ENCODE data around the gene HARS1.
"Not testable (repeated sequence)": the region's sequence is repeated elsewhere in the genome, so short reads cannot be mapped to it uniquely, and the experiment has no call there.

HARS1 gene

DNA sequence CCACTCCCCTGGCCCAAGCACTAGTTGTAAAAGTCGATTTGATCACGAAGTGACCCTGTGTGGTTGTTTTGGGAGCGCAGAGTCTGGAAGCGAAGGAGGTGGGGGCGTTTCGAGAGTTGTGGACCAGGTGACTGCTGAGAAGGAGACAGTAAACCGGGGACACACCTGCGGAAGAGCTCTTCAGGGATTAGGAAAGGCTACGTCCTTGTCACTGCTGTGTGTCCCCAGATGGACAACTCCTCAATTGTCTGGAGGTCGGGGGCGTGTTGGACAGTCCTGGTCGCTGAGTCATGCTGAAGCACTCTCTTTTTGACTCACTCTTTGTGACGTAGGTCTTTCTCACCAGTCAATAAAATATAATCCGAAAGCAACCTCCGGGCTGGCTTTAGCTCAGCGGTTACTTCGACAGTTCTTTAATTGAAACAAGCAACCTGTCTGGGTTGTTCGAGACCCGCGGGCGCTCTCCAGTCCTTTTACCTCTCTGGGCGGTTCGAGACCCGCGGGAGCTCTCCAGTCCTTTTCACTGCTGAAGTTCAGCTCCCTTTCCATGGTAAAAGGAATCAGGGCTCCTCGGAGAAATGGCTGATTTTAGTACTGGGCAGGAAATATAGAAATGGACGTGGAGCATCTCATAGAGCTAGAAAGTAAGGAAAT, 19.9 kb upstream of the HARS1 start:
- Histone ChIP-seq H3K27ac (ENCODE audit: low read length) (peak overlapping the region; percentile 85), H3K79me2 (ENCODE audit: insufficient read depth, low read length) (no peaks in the 10 kb centered on the region), H4K20me1 (ENCODE audit: insufficient read depth, low read length) (no peaks in the 10 kb centered on the region), H3K4me3 (ENCODE audit: low read depth in 1 of 2, low read length in 2 of 2) (peak overlapping the region; percentile 78 to 99; a peak in 3 of 4 replicates), H3K4me2 (ENCODE audit: insufficient read depth, low read length) (peak overlapping the region; percentile 97), H3K4me1 (ENCODE audit: insufficient read depth, low read length) (peaks cover 26% of the 10 kb centered on the region), H3K9me3 (ENCODE audit: insufficient read depth, low read length, severe bottlenecking) (no peaks in the 10 kb centered on the region), H3K9ac (ENCODE audit: low read depth, low read length) (peak overlapping the region; percentile 61), H3K36me3 (ENCODE audit: insufficient read depth, low read length) (peaks cover 12% of the 10 kb centered on the region; the same call in 1 of the 2 replicates), H2AFZ (ENCODE audit: low read depth, low read length) (peak overlapping the region; percentile 96), H3K27me3 (ENCODE audit: insufficient read depth, low read length, poor library complexity) (no peaks in the 10 kb centered on the region)
- ATAC-seq (ENCODE audit: insufficient read depth, low read depth) = peak; percentile 84
- DNase-seq = peak; percentile 88
- TF ChIP-seq EZH2 (IDR thresholded peaks at IDR 0.05; ENCODE audit: borderline replicate concordance, low read depth, low read length, severe bottlenecking) (no peak), CTCF (IDR thresholded peaks at IDR 0.05; ENCODE audit: borderline replicate concordance, extremely low read depth, low read length, poor library complexity, severe bottlenecking) (no peak)

- H3K79me2 ChIP-seq (ENCODE audit: insufficient read depth, low read length); DNase-seq; H3K4me2 ChIP-seq (ENCODE audit: insufficient read depth, low read length); ATAC-seq (ENCODE audit: insufficient read depth, low read depth); H3K9ac ChIP-seq (ENCODE audit: low read depth, low read length); H3K9me3 ChIP-seq (ENCODE audit: insufficient read depth, low read length, severe bottlenecking); H4K20me1 ChIP-seq (ENCODE audit: insufficient read depth, low read length); H3K27me3 ChIP-seq (ENCODE audit: insufficient read depth, low read length, poor library complexity); H3K27ac ChIP-seq (ENCODE audit: low read length); H2AFZ ChIP-seq (ENCODE audit: low read depth, low read length); H3K4me3 ChIP-seq (ENCODE audit: low read depth in 1 of 2, low read length in 2 of 2): not testable (repeated sequence)
- Histone ChIP-seq H3K36me3 (ENCODE audit: insufficient read depth, low read length) (peaks cover 34% of the 10 kb centered on the region), H3K4me1 (ENCODE audit: insufficient read depth, low read length) (peaks cover 26% of the 10 kb centered on the region)
Measured at GRCh38 chr5:140708787-140709186, 17.6 kb upstream of the HARS1 start.

DNA sequence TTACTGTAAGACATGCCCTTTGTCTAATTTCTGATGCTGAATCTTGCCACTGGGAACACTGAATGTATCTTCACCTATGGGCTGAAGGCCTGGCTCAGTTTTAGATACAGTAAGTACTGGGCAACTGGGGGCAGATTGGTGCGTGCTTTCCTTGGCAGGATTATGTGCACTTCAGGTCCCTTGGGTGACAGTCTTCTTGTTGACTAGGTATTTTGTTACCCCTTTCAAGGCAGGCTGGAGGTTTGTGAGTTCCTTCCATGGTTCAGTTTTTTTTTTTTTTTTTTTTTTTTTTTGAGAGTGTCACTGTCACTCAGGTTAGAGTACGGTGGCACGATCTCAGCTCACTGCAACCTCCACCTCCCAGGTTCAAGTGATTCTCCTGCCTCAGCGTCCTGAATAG, 16.6 kb upstream of the HARS1 start:
- Histone ChIP-seq H3K9ac (ENCODE audit: low read depth, low read length) (no peak overlapping the region), H3K27me3 (ENCODE audit: insufficient read depth, low read length, poor library complexity) (no peaks in the 10 kb centered on the region), H2AFZ (ENCODE audit: low read depth, low read length) (no peak overlapping the region), H4K20me1 (ENCODE audit: insufficient read depth, low read length) (no peaks in the 10 kb centered on the region), H3K27ac (ENCODE audit: low read length) (no peak overlapping the region), H3K9me3 (ENCODE audit: insufficient read depth, low read length, severe bottlenecking) (no peaks in the 10 kb centered on the region), H3K79me2 (ENCODE audit: insufficient read depth, low read length) (peaks cover 1% of the 10 kb centered on the region; the same call in 1 of the 2 replicates), H3K4me3 (ENCODE audit: low read depth in 1 of 2, low read length in 2 of 2) (no peak overlapping the region), H3K4me1 (ENCODE audit: insufficient read depth, low read length) (peaks cover 26% of the 10 kb centered on the region), H3K4me2 (ENCODE audit: insufficient read depth, low read length) (no peak overlapping the region), H3K36me3 (ENCODE audit: insufficient read depth, low read length) (peaks cover 42% of the 10 kb centered on the region)
- ATAC-seq (ENCODE audit: insufficient read depth, low read depth) = no peak
- DNase-seq = no peak
- TF ChIP-seq CTCF (IDR thresholded peaks at IDR 0.05; ENCODE audit: borderline replicate concordance, extremely low read depth, low read length, poor library complexity, severe bottlenecking) = no peak
- TF ChIP-seq EZH2 (IDR thresholded peaks at IDR 0.05; ENCODE audit: borderline replicate concordance, low read depth, low read length, severe bottlenecking) = no peak

DNA sequence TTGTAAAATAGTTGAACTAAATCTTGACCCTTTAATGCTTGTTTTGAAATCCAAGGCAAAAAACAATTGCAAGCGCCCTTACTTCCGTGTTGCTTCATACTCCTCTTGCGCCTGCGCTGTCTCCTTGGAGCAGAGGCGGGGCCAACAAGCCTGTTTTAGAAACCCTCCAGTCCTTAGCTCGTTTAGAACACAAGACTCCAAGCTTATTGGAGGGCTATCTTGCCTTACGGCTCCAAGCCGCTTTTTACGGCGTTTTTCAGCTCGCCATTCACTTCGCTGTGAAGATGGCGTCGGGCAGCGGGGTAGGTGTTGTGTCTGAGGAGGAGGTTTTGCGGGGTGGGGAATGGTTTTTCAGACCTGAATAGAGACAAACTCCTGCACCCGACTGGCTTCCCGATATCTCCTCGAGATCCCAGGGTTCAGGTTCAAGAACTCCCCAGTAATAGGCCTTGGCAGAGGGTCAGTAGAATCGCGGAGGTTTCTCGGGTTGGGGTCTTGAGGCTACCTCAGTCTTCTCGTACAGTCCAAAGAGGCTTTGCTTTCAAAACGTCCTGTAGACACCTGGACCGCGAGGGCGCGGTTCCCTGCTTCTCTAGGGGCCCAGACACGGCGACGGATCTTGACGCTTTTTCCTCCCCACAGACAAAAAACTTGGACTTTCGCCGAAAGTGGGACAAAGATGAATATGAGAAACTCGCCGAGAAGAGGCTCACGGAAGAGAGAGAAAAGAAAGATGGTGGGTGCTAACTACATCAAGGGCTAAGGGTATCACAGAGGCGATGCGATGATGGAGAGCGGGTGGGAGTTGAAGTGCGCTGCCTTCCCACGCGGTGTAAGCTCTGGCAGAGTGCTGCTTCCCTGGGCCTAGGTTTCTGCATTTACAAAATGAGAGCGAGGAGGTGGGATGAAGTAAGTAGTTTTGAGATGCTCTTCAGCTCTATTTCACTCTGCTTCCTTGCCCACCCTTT, 9.3 kb upstream of the HARS1 start, which contains the start of gene ZMAT2:
TSS of gene ZMAT2 (plus strand) at position 271 of the 968 bp plus-strand sequence. CDS start at position 285, 14 bp downstream.
- H3K4me2 ChIP-seq (ENCODE audit: insufficient read depth, low read length) = peak within 1 kb of the TSS; percentile 77
- H3K36me3 ChIP-seq (ENCODE audit: insufficient read depth, low read length) = peaks cover 84% of the 10 kb centered on the region
- H3K9ac ChIP-seq (ENCODE audit: low read depth, low read length) = peak within 1 kb of the TSS; percentile 64
- TF ChIP-seq EZH2 (IDR thresholded peaks at IDR 0.05; ENCODE audit: borderline replicate concordance, low read depth, low read length, severe bottlenecking) (no peak), CTCF (IDR thresholded peaks at IDR 0.05; ENCODE audit: borderline replicate concordance, extremely low read depth, low read length, poor library complexity, severe bottlenecking) (no peak)
- peak within 1 kb of the TSS; percentile 76 for H3K27ac ChIP-seq (ENCODE audit: low read length)
- H3K4me3 ChIP-seq (ENCODE audit: low read depth in 1 of 2, low read length in 2 of 2) = peak within 1 kb of the TSS; percentile 50 to 77
- no peaks in the 10 kb centered on the region for H3K9me3 ChIP-seq (ENCODE audit: insufficient read depth, low read length, severe bottlenecking)
- ATAC-seq (ENCODE audit: insufficient read depth, low read depth) (peak; percentile 97), DNase-seq (peak; percentile 96)
- peak within 1 kb of the TSS; percentile 85 for H2AFZ ChIP-seq (ENCODE audit: low read depth, low read length)
- no peaks in the 10 kb centered on the region for H3K27me3 ChIP-seq (ENCODE audit: insufficient read depth, low read length, poor library complexity)
- peaks cover 23% of the 10 kb centered on the region for H3K79me2 ChIP-seq (ENCODE audit: insufficient read depth, low read length)
- H4K20me1 ChIP-seq (ENCODE audit: insufficient read depth, low read length) = peaks cover 5% of the 10 kb centered on the region; the same call in 1 of the 2 replicates
- peaks cover 22% of the 10 kb centered on the region for H3K4me1 ChIP-seq (ENCODE audit: insufficient read depth, low read length)

All from DND-41 (cell line).